Endothelial cell of umbilical vein (primary cell): ENCODE data around the gene ATOX1.

Source experiments
- MYC ChIP-seq: IDR thresholded peaks from one replicate; pipeline ENCODE4 v1.6.1; 2011; ENCODE audit warnings: mild to moderate bottlenecking, low read depth, low read length
- POLR2A ChIP-seq: IDR thresholded peaks from 2 replicates; pipeline ENCODE4 v1.6.1; 2012; ENCODE audit warnings: low read depth, mild to moderate bottlenecking, control low read depth, low read length
- POLR2AphosphoS5 ChIP-seq: IDR thresholded peaks from 2 replicates; pipeline ENCODE4 v1.6.1; 2012; ENCODE audit warnings: low read depth, mild to moderate bottlenecking, control low read depth, low read length, moderate library complexity; ENCODE audit not compliant: insufficient read depth
- TF ChIP-seq, protein P1 (sequence below), 2 donors: IDR thresholded peaks; 1 replicate in 1 of 2; 2 replicates in 1 of 2; pipeline ENCODE4 v1.5.1; 2011; ENCODE audit warnings: low read length in 2 of 2, mild to moderate bottlenecking in 2 of 2, moderate library complexity in 2 of 2, control low read depth in 1 of 2, inconsistent platforms in 1 of 2, low read depth in 1 of 2; ENCODE audit not compliant: insufficient read depth in 1 of 2; ENCODE audit errors: extremely low read depth in 1 of 2

DNA sequence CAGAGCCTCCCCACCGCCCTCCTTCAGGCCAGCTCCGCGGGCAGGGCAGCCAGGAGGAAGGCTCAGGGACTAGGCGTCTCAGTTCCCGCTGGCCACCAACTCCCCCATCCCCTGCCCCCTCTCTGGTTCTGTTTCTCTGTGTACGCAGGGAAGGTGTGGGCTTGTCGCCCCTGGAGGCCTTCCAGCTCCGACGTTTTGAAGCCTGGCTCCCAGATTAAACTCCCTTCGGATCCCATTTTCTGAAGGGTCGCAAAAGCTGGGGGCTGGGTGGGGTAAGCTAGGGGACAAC is 346 bp downstream of the ATOX1 start:
- TF ChIP-seq, protein P1, sequence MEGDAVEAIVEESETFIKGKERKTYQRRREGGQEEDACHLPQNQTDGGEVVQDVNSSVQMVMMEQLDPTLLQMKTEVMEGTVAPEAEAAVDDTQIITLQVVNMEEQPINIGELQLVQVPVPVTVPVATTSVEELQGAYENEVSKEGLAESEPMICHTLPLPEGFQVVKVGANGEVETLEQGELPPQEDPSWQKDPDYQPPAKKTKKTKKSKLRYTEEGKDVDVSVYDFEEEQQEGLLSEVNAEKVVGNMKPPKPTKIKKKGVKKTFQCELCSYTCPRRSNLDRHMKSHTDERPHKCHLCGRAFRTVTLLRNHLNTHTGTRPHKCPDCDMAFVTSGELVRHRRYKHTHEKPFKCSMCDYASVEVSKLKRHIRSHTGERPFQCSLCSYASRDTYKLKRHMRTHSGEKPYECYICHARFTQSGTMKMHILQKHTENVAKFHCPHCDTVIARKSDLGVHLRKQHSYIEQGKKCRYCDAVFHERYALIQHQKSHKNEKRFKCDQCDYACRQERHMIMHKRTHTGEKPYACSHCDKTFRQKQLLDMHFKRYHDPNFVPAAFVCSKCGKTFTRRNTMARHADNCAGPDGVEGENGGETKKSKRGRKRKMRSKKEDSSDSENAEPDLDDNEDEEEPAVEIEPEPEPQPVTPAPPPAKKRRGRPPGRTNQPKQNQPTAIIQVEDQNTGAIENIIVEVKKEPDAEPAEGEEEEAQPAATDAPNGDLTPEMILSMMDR (IDR thresholded peaks at IDR 0.05; ENCODE audit: extremely low read depth in 1 of 2, insufficient read depth in 1 of 2, low read depth in 1 of 2, low read length in 2 of 2), result no peak
- TF ChIP-seq POLR2A (no peak), POLR2AphosphoS5 (no peak), MYC (no peak)
